ENCODE measurements around the gene CERS6.

Gene CERS6

GRCh38 chr2:168710754-168711467 is 254.8 kb downstream of the CERS6 start:
- no peak for DNase-seq

GRCh38 chr2:168712053-168712452 is 256.0 kb downstream of the CERS6 start:
- no peak for DNase-seq

- no peak for DNase-seq
Observed at GRCh38 chr2:168713325-168713724, 257.3 kb downstream of the CERS6 start.

GRCh38 chr2:168715849-168716248 is 259.8 kb downstream of the CERS6 start:
- no peak for DNase-seq

- DNase-seq, result no peak
Observed at GRCh38 chr2:168716839-168717238, 260.8 kb downstream of the CERS6 start.

- DNase-seq, result no peak
Observed at GRCh38 chr2:168717790-168718502, 261.9 kb downstream of the CERS6 start.

- DNase-seq, result no peak
Observed at GRCh38 chr2:168718622-168719021, 262.6 kb downstream of the CERS6 start.

- no peak for DNase-seq
Observed at GRCh38 chr2:168719446-168719845, 263.4 kb downstream of the CERS6 start.

GRCh38 chr2:168722592-168722991 is 266.5 kb downstream of the CERS6 start:
- no peak for DNase-seq

- no peak for DNase-seq
Observed at GRCh38 chr2:168723275-168723899, 267.3 kb downstream of the CERS6 start.

- DNase-seq, result no peak
Observed at GRCh38 chr2:168726375-168726774, 270.3 kb downstream of the CERS6 start.

- no peak for DNase-seq
Observed at GRCh38 chr2:168727904-168728470, 271.9 kb downstream of the CERS6 start.

- DNase-seq, result no peak
Observed at GRCh38 chr2:168729455-168729854, 273.4 kb downstream of the CERS6 start.

- DNase-seq, result no peak
Observed at GRCh38 chr2:168730344-168730743, 274.3 kb downstream of the CERS6 start.

GRCh38 chr2:168731002-168731401 is 274.9 kb downstream of the CERS6 start:
- no peak for DNase-seq

- no peak for DNase-seq
Observed at GRCh38 chr2:168731616-168732015, 275.5 kb downstream of the CERS6 start.

GRCh38 chr2:168732100-168732499 is 276.0 kb downstream of the CERS6 start:
- no peak for DNase-seq

GRCh38 chr2:168732506-168732905 is 276.4 kb downstream of the CERS6 start:
- no peak for DNase-seq

- no peak for DNase-seq
Observed at GRCh38 chr2:168734199-168734760, 278.2 kb downstream of the CERS6 start.

GRCh38 chr2:168736649-168737445 is 280.8 kb downstream of the CERS6 start:
- no peak for DNase-seq

GRCh38 chr2:168738062-168738461 is 282.0 kb downstream of the CERS6 start:
- DNase-seq, result no peak

- DNase-seq, result no peak
Observed at GRCh38 chr2:168740360-168740759, 284.3 kb downstream of the CERS6 start.

GRCh38 chr2:168740788-168741187 is 284.7 kb downstream of the CERS6 start:
- no peak for DNase-seq
